DOHH2 (cell line): Measurements from ENCODE around the gene CABCOCO1.

Source experiments
- CTCF ChIP-seq: fragments of 200-600 bp; sonication (generic); IDR thresholded peaks from one replicate; pipeline ENCODE4 v1.5.1; 2014; ENCODE audit warnings: antibody characterized with exemption, mild to moderate bottlenecking, low read depth, low read length; ENCODE audit not compliant: poor library complexity, severe bottlenecking
- EZH2phosphoT487 ChIP-seq: fragments of 200-600 bp; sonication (generic); IDR thresholded peaks from 2 replicates; pipeline ENCODE4 v1.6.1; 2017; ENCODE audit warnings: borderline replicate concordance, mild to moderate bottlenecking, antibody characterized with exemption, low read length, moderate library complexity, mixed read lengths

GRCh38 chr10:61757001-61757400 lies 94.3 kb downstream of the CABCOCO1 start:
- TF ChIP-seq CTCF (no peak), EZH2phosphoT487 (no peak)
